CD4-positive, alpha-beta T cell treated with Interleukin-6 at 100 ng/mL for 8 hours (primary cell): ENCODE measurements around the gene MPO.

ENCODE experiments used
- DNase-seq: peaks from one replicate; pipeline ENCODE4 v3.0.0-alpha.2; 2020; ENCODE audit warnings: mixed read lengths, low spot score

The MPO gene

DNA sequence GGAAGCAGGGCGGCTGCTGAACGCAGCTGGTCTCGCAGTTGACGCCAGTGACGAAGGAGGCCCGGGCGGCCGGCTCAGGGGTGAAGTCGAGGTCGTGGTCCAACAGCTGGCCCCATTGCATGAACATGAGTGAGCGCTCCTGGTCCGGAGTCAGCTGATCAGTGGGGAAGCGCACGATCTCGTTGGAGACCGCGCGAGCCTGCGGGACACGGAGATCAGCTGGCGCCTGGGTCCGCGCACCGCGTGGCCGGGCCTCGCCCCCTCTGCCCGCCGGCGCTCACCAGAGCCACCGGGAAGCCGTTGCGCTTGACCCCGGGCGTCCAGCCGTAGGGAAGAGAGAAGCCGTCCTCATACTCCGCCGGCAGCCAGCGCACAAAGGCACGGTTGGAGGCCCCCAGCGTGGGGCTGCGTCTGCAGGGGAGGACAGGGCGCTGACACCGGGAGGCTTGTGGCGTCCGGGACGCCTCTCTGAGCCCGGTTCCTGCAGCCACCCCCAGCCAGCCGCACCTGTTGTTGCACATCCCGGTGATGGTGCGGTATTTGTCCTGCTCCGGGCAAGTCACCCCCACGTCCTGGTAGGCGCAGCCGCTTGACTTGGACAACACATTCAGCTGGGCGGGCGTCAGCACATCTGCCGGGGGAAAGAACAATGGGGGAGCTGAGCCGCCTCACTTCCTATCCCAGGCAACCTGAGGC lies 1.6 kb downstream of the MPO start:
- DNase-seq: no peak

DNA sequence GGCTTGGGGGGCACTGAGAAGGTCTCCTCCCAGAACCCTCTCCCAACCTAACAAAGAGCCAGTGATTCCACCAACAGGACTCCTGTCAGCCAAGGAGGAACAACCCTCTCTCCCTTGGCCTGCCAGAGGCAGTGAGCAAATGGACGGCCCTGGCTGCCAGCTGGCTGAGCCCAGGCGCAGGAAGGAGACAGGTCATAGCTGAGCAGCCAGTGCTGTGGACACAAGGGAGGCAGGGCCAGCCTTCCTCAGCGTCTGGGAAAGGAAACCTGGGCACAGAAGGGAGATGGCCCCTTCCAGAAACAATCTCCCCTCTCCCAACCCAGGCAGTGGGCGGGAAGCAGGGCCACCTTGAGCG lies 2.1 kb downstream of the MPO start:
- no peak for DNase-seq

DNA sequence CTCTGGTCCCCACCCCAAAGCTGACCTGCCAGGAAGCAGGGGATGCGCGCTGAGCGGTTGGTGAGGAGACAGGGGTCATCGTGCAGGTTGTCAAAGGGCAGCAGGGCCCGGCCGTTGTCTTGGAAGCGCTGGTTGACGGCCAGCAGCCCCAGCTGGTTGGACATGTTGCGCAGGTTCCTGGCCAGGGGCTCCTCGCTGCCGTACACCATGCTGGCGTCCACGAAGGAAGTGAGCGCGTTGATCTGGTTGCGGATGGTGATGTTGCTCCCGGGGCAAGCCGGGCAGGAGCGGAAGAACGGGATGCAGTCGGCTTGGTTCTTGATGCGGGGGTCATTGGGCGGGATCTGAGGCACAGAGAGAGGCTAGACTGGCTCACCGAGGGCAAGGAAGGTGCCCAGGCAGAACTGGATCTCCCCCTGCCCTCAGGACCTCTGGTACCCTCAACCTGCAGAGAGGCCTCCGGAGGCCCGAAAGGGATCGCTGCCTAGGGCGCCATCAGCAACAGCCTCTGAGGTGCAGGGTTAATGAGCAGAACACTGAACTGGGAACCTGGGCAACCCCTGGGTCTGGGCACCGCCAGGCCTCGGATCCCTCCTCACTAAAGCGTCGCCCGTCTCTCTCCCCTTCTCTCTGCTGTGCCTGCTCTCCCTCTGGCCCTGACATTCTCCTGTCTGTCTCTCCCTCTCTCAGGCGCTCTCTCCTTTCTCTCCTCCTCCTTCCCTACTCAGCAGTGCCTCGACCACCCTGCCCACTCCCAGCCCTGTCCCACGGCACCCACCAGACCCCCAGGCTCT lies 2.7 kb downstream of the MPO start:
- no peak for DNase-seq

DNA sequence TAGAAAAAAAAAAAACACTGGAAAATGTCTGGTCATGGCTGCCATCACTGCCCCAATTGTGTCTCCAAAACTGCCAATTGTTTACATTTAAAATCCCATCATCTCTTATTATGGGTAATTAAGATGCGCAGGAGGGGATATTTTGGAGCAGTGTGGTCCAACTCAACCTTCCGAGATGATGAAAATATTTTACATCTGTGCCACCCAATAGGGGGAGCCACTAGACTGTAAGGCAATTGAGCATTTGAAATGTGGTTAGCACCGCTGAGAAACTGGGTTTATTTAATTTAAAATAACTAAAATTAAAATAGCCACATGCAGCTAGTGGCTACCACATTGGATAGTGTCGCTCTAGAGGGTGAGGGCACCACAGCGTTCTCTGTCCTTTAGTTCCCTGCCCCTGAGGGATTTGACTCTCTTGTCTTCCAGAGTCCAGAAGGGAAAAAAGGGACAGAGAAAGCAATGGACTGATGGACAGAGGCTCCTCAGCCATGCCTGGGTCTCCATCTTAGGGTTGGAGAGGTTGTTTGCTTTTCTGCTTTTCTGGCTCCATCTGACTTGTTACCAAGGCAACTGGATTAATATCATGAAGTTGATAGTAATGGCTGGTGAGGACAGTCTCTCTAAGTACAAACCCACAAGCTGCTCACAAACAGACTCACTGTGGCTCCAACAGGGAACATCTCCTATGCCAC lies 3.5 kb downstream of the MPO start:
- DNase-seq: no peak

DNA sequence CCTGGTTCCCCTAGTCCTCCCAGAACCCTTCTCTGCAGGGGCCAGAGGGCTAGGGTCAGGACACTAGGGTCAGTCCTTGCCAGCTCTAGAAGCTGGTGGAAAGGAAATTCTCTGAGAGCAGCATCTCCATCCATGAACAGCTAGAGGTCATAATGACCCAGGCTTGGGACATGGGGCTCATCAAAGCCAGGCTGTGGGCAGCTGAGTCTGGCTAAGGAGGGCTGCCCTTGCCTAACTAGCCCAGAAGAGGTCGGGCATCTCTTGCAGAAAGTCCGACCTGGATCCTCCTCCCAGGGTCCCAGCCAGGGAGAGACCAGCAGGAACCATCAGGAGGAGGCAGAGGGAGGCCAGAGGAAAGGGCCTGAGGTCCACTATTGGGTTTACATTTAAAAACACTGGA lies 4.3 kb downstream of the MPO start:
- DNase-seq: no peak

DNA sequence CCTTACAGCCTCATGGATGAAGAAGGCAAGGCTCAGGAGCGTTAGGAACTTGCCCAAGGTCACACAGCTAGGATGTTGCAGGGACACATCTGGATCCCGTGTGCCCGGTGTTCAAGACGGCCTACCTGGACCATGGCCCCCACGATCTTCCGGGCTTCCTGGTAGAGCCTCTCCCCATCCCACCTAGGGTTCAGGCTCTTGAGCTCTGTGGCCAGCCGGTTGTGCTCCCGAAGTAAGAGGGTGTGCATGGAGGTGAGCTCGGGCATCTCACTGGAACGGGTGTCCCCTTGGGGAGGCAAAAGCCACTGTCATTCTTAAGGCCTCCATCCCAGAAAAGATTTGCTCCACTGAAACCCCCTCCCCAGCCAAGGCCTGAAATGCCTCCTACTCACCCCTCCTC lies 5.3 kb downstream of the MPO start:
- DNase-seq: no peak

DNA sequence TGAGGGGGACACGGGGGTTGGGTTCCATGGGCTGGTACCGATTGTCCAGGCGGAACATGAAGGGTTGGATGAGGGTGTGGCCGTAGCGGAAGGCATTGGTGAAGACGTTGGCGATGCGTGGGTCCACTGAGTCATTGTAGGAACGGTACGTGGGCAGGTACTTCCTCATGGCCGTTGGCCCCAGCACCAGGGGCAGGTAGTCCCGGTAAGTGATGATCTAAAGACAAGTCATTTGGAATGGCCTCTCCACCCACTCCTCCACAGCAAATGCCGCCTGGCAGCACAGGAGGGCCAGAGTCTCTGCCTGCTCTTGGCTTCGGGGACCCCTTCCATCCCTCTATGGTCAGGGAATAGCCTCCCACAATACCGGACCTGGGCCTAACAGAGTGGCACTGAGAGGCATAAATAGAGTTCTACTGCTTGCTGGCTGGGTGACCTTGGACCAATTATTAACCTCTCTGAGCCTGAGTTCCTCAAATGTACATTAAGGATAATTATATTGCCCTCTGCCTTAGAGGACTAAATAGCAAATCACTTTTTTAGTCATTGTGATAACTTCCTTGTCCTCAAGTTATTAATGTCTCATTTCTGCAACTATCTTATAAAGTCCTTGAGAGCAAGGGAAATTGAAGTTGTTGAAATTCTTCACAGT lies 7.2 kb downstream of the MPO start:
- no peak for DNase-seq

DNA sequence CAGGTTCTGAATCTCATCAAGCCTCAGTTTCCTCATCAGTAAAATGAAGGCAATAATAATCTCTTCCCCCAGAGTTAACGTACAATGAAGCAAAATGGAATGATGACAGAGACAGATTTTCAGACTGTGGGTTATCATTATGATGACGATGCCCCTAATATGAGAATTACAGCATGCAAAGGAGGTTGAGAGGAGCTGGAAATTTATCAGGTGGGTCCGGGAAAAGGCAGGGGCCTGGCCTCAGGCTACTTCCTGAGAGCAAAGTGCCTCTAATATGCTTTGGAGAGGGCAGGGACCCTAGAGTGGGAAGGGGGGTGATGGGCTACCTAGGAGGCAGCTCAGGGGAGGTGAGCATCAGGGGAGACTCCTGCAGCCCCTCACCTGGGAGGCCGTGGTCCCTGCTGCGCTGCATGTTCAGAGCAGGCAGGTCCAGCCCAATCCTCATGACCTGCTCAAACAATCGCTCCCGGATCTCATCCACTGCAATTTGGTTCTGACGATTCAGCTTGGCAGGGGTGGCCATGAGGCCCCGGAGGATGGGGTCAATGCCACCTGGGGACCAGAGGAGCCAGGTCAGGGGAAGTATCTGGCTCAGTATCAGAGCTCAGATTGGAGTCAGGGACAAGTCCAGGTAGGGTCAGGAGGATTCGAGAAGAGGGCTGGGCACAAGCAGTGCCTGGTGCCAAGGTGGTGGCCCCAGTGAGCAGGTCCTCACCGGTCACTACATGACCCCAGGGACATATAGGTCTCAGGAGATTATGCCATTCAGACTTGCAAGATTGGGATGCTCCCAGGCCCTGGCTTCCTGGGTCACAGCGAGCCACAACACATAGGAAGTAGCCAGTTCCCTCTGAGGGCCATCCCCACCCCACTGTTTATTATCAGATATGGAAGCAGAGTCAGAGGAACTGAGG lies 8.1 kb downstream of the MPO start:
- no peak for DNase-seq

DNA sequence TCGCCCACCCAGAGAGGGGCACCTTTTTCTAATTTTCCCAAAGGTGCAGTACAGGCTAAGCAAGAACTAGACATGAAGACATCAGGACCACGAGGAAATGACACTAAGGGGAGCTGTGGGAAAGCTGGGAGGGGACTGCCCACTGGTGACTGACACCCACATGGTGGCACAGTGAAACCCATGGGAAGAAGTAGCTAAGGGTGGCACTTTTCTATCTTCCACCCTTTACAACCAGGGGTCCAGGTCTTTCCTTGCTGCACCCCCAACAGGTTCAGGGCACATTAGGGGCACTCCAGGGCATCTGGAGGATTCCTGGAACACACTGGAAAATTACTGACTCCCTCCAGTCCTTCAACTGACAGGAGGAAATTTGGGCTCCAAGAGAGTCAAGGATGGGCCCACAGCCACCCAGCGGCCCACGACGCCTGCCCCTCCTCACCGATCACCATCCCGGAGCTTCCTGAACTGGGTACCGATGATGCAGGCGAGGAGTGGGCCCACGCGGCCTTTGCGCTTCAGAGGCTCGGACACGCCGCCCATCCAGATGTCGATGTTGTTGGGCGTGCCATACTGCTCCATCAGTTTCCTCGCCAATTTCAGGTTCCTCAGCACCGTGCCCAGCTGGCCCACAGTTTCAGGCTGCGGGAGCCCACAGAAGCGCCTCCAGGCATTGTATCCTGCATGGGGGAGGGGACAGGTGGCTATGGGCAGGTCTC lies 9.4 kb downstream of the MPO start:
- no peak for DNase-seq

DNA sequence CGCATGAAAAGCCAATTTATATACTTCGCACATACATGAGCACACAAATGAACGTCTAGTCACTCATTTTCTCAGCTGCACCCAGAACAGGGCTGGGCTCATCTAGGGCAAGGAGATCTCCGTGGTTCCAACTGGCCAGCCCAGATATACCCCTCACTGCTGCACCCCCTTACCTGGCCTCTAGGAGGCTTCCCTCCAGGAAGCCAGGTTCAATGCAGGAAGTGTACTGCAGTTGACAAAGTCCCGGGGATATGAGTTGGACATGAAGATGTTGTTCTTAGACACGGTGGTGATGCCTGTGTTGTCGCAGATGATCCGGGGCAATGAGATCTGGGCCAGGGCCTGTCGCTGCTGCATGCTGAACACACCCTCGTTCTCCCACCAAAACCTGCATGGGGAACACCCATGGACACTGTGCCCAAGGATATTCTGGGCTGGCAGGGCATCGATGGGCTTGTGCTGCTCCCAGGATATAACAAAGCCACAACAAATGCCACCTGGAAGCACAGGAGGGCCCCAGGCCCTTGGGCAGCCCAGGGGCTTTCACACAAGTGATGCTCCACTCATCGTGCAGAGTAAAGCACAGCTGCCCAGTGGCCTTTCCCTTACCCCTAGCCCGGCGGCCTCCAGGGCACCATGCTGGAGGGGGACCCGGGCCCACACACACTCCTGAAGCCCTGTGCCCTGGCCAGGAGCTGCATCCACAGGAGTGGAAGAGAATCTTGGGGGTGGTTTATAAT lies 10.1 kb downstream of the MPO start:
- no peak for DNase-seq

DNA sequence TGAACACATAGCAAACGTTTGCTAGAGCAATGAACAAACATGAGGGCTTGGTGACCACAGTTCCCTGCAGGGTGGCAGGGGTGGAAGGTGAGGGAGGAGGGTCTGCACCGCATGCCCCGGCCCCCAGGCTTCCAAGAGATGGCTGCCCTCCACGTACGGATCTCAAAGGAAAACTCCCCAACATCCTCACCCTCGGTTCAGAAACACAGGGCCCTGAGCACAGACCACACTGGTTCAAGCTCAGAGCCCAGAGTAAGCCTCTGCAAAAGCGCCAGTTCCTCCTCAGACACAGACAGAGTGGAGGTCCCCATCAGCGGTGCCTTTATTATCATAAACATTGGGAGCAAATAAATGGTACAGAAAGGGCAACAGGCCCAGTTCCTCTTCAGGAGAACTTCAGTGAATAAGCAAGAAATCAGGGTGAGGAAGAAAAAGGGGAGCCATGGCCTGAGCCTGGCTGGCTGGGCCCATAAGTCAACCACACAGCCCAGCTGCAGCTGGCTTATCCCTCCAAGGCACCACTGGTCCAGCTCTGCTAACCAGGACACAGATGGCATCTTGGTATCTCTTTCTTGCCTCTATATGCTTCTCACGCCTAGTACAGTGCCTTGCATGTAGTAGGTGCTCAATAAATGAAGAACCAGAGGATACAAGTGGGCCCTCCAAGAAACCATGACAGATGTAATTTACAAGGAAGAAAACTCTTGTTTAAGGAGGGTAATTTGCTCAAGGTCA lies 11.0 kb downstream of the MPO start:
- no peak for DNase-seq

DNA sequence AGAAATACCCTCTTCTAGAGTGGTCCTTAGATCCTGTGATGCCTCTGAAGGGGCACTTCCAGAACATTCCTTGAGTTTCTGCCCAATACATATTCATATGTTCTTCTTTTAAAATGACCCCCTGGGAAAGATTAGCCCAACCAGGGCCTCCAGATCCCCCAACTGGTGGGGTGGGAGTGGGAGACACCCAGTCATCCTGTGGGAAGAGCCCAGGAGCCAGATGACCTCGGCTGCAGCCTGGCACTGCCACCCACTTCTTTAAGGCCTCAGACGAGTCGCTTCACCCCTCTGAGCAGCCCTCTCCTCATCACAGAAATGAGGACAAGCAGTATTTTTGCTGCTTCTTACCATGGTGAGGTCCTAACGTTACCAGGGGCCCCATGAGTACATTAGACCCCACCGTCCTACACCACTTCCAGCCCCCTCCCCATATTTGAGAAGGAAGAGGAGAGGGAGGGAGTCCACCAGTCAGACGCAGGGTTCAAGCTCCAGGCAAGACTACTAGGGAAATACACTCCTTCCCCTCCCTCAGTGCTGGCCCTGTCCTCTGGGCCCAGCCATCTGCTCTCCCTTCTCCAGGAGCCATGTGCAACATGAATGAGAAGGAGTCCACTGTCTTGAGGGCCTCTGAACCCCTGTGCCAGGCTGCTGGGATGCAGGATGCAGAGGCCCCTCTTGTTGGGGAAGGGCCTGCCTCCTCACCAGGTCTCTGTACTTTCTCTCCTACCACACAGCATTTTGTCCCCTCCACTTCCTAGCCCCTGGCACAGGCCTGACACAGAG lies 11.8 kb downstream of the MPO start:
- no peak for DNase-seq

DNA sequence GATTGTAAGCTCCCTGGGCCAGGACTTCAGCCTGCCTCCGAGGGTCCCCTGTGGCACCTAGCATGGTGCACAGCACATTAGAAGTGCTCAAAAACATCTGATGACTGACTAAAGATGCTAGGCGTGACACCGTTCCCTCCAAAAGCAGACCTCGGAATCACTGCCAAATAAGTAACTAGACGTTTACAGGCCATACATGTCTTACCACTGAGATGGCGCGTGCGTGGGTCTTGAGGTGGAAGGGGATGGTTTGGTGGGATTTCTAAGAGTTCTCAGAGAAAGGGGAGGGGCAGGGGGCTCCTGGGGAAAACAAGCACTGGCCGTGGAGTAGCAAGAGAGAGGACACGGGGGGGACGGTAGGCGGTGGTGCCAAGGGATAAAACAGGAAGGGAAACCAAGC lies 12.4 kb downstream of the MPO start:
- no peak for DNase-seq

DNA sequence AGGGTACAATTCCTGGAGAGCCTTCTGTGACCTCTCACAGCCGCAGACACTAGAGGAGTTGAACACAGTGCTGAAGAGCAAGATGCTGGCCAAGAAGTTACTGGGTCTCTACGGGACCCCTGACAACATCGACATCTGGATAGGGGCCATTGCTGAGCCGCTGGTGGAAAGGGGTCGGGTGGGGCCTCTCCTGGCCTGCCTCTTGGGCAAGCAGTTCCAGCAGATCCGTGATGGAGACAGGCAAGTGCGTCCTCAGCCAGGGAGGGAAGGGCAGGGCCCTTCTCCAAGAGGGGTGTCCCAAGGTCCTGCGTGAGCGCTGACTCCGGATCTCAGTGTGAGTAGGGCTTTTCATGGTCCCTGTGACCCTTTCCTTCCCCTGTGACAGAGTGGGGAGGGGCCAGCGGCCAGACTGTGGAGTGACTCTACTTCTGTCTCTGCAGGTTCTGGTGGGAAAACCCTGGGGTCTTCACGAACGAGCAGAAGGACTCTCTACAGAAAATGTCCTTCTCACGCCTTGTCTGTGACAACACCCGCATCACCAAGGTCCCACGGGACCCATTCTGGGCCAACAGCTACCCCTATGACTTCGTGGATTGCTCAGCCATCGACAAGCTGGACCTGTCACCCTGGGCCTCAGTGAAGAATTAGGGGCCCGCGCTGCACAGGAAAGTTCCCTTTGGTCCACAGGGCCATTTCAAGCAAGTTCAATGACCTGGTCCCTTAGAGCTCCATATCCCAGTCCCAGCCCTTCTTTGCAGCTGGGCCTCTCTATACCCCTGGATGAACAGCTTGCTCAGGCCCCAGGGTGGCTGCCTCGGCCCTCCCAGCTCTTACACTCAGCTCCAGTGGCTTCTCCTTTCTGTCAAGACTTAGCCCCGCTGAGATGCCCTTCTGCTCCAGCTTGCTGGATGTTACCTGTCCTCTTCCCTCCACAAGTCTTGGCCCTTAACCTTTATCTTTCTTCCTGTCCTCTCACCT lies 13.1 kb downstream of the MPO start:
- no peak for DNase-seq

DNA sequence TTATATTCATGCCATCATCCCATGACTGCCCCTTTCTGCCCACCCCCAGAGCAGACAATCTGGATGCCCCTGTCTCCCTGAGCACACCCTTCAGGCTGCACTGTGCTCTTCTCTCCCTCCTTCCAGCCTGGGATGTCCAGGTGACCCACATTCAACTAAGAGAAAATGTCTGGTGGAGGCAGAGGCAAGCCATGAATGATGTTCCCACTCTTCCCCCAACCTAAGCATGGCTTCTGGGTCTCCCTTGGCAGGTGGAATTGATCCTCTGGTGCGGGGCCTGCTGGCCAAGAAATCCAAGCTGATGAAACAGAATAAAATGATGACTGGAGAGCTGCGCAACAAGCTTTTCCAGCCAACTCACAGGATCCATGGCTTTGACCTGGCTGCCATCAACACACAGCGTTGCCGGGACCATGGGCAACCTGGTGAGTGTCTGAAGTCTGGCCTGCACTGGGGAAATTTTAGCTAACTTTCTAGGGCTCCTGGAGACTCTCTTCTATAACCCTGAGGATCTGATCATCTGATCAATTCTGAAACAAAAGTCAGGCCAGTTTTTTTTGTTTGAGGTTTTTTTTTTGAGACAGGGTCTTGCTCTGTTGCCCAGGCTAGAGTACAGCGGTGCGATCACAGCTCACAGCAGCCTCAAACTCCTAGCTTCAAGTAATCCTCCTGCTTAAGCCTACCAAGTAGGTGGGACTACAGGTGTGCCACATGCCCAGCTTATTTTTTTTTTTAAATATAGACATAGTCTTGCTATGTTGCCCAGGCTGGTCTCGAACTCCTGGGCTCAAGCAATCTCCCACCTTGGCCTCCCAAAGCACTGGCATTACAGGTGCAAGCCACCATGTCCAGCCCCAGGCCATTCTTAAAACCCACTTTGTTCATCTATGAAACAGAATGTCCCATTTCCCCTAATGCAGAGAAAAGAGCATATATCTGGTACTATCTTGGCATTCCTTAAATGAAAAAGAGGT lies 14.5 kb downstream of the MPO start:
- no peak for DNase-seq

DNA sequence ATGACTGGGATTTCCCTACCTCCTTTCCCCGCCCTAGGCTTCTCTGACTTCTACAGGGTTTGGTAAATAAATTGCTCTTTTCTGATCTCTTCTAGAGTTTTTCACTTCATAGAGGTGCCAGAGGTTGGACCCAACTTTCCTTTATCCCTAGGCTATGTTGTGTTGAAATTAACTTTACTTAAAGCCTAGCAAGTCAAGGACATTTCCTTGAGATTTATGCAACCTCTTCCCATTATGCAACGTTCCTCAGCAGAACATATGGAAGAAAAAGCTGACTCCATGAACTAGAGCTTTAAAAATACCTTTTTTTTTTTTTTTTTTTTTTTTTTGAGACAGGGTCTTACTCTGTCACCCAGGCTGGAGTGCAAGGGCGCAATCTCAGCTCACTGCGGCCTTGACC lies 15.5 kb downstream of the MPO start:
- DNase-seq: no peak
